Pancreas (tissue), 10 donors: ENCODE results near the gene GANC. TPM values are rescaled to one million over a fixed set of nuclear protein-coding genes. Genes with fewer than 3 reads are reported as not detected.
"Not testable (repeated sequence)": the region's sequence is repeated elsewhere in the genome, so short reads cannot be mapped to it uniquely, and the experiment has no call there.

Source experiments
- ATAC-seq, 4 donors: fragments of 200-7000 bp; cut with Tn5 transposase; one replicate each; pipeline versions ENCODE4 v1.8.0 to v1.9.1; 2020; ENCODE audit warnings: mild to moderate bottlenecking in 4 of 4, moderate library complexity in 4 of 4
- DNase-seq, 6 donors: peaks; one replicate each; pipeline ENCODE4 v3.0.0-alpha.2; 2020
- FAIRE-seq: peaks from 2 replicates; lab custom pipeline; 2012; peaks lifted over from hg19 to GRCh38; lab: Jason Lieb, UNC
- H3K27ac ChIP-seq, 4 donors: fragments of 200-600 bp; sonication (generic); 1 replicate in 3 of 4; 2 replicates in 1 of 4; pipeline versions ENCODE4 v1.5.0 to v1.8.0; 2020
- H3K27me3 ChIP-seq, 4 donors: fragments of 200-600 bp; one replicate each; pipeline ENCODE4 v1.8.0; 2021
- H3K36me3 ChIP-seq, 3 donors: fragments of 200-600 bp; sonication (generic) in 1 of 3; one replicate each; pipeline versions ENCODE4 v1.5.0 to v1.8.0; 2020 to 2021
- H3K4me1 ChIP-seq, 3 donors: fragments of 200-600 bp; one replicate each; pipeline ENCODE4 v1.8.0; 2021
- H3K4me3 ChIP-seq, 4 donors: fragments of 200-600 bp; sonication (generic) in 2 of 4; one replicate each; pipeline versions ENCODE4 v1.5.0 to v1.8.0; 2020 to 2021
- H3K9me3 ChIP-seq, 4 donors: fragments of 200-600 bp; one replicate each; pipeline ENCODE4 v1.8.0; 2021
- CTCF ChIP-seq, 4 donors: fragments of 200-600 bp; sonication (generic) in 3 of 4; IDR thresholded peaks; one replicate each; pipeline versions ENCODE4 v1.5.0 to v1.8.0; 2021; ENCODE audit warnings: antibody characterized with exemption in 4 of 4
- WGBS, 2 donors: extraction: QIAGEN DNeasy Blood & Tissue Kit; methylation state at CpG; one replicate each; pipeline ENCODE4 v1.1.7; 2013; 5-methylcytosine and 5-hydroxymethylcytosine counted together
- intact Hi-C, 3 donors: fragments of 100-400 bp; cut with DNase I; formaldehyde crosslinking; loops; one replicate each; pipeline versions ENCODE4 v1.11.1 to v1.14.2; 2022
- polyA plus RNA-seq, 2 donors: library from polyadenylated mRNA; stranded (reverse); fragments of 200-250 nt; gene quantifications; one replicate each; pipeline ENCODE4 v1.2.3, GENCODE V29; 2013
- total RNA-seq, 6 donors: library from RNA; stranded (reverse); fragmentation: NEBNext Ultra II Directional in 4 of 6; extraction: Animal tissue kit (Norgen Biotek cat#: 25700) in 4 of 6; gene quantifications; one replicate each; pipeline versions ENCODE4 v1.2.1 to v1.2.4, GENCODE V29; 2021 to 2023
- donor health status: healthy with polysubstance abuse.
- donor health status: DM: no; HTN: no; CAD: no; lungs with moderate emphysema.
- donor health status: DM: no; HTN: no; CAD: no.
- donor health status: control.
- donor health status: control.
- donor health status: Bipolar disorder and iron deficiency.
- donor health status: DM: yes; HTN: yes; CAD: no.
- donor health status: DM: no; HTN: no; CAD: no.
- donor health status: DM: no; HTN: no; CAD: no.
- donor health status: DM: yes; HTN: yes; CAD: no.

GANC gene
- total and polyA plus RNA-seq, 8 donors, result 6.9 to 21.1 (median 10.1) TPM

- Histone ChIP-seq H3K4me1 (no peaks in the 10 kb centered on the region), H3K9me3 (no peaks in the 10 kb centered on the region), H3K27ac (no peak overlapping the region), H3K27me3 (no peaks in the 10 kb centered on the region), H3K36me3 (peaks cover 0 to 7% (median 0%) of the 10 kb centered on the region in 3 donors), H3K4me3 (no peak overlapping the region)
- WGBS, 2 donors, result 84 to 95% methylated on average over 1 of the region's 1 CpG
- FAIRE-seq (no peak), DNase-seq (no peak), ATAC-seq (no peak)
- intact Hi-C loops, result no loop called here
- no peak for TF ChIP-seq CTCF (IDR thresholded peaks at IDR 0.05)
These were observed 41.8 kb downstream of the GANC start for GRCh38 chr15:42314818-42315217.

- WGBS, 2 donors, result 70 to 76% methylated on average over 1 of the region's 1 CpG
- H3K4me1 ChIP-seq, result no peaks in the 10 kb centered on the region
- peaks cover 0 to 4% (median 0%) of the 10 kb centered on the region in 3 donors for H3K36me3 ChIP-seq
- TF ChIP-seq CTCF (IDR thresholded peaks at IDR 0.05), result no peak
- DNase-seq (no peak), FAIRE-seq (no peak), ATAC-seq (no peak)
- H3K27me3 ChIP-seq, result no peaks in the 10 kb centered on the region
- no peaks in the 10 kb centered on the region for H3K9me3 ChIP-seq
- no peak overlapping the region for H3K27ac ChIP-seq
- intact Hi-C loops, result no loop called here
- H3K4me3 ChIP-seq, result no peak overlapping the region
These were observed 42.5 kb downstream of the GANC start for GRCh38 chr15:42315521-42315920.

GRCh38 chr15:42316282-42316805 lies 43.3 kb downstream of the GANC start:
- ATAC-seq, FAIRE-seq: not testable (repeated sequence)
- 67 to 70% methylated on average over 11 of the region's 11 CpGs for WGBS, 2 donors

GRCh38 chr15:42319206-42319605 lies 46.2 kb downstream of the GANC start:
- WGBS, 2 donors, result 96 to 100% methylated on average over 2 of the region's 2 CpGs
- H3K36me3 ChIP-seq, result no peaks in the 10 kb centered on the region
- intact Hi-C loops, result no loop called here
- H3K9me3 ChIP-seq, result no peaks in the 10 kb centered on the region
- H3K4me3 ChIP-seq, result no peak overlapping the region
- DNase-seq (no peak), FAIRE-seq (no peak), ATAC-seq (no peak)
- H3K27ac ChIP-seq, result no peak overlapping the region
- no peak for TF ChIP-seq CTCF (IDR thresholded peaks at IDR 0.05)
- H3K4me1 ChIP-seq, result no peaks in the 10 kb centered on the region
- no peaks in the 10 kb centered on the region for H3K27me3 ChIP-seq

More at GRCh38 chr15:42316282-42316805, 43.3 kb downstream of the GANC start:
- H3K9me3 ChIP-seq, H3K4me3 ChIP-seq, H3K36me3 ChIP-seq, H3K4me1 ChIP-seq, intact Hi-C loops, H3K27ac ChIP-seq, DNase-seq, H3K27me3 ChIP-seq: not testable (repeated sequence)

- DNase-seq, result no peak
- TF ChIP-seq CTCF (IDR thresholded peaks at IDR 0.05), result no peak
- ATAC-seq, result no peak
- Histone ChIP-seq H3K4me3 (no peak overlapping the region), H3K9me3 (no peaks in the 10 kb centered on the region), H3K27ac (no peak overlapping the region), H3K27me3 (no peaks in the 10 kb centered on the region), H3K36me3 (no peaks in the 10 kb centered on the region), H3K4me1 (no peaks in the 10 kb centered on the region)
- intact Hi-C loops, result no loop called here
- FAIRE-seq, result no peak
- 70 to 88% methylated on average over 4 of the region's 4 CpGs for WGBS, 2 donors
These were observed 51.3 kb downstream of the GANC start for GRCh38 chr15:42324308-42324707.
